GM13977 (cell line): ENCODE measurements around the gene GAB1.

Experiments
- DNase-seq: peaks from one replicate; pipeline ENCODE4 v3.0.0; 2012; ENCODE audit warnings: low spot score
- CTCF ChIP-seq: IDR thresholded peaks from 2 replicates; pipeline ENCODE4 v1.5.1; 2012; ENCODE audit warnings: mild to moderate bottlenecking, control low read depth; ENCODE audit not compliant: insufficient read depth; ENCODE audit errors: extremely low read depth, missing control alignments
- in situ Hi-C: fragments of 300-500 bp; cut with MboI; formaldehyde crosslinking; loops from one replicate; pipeline ENCODE4 v1.12.0; 2022; ENCODE audit warnings: low sequenced_read_pairs, low pct_unique_long_range_greater_than_20kb, mixed read lengths, inconsistent platforms; ENCODE audit not compliant: unreplicated experiment

GAB1 gene

GRCh38 chr4:143369552-143369951, 32.9 kb downstream of the GAB1 start:
- TF ChIP-seq CTCF: no peak
- no peak for DNase-seq
- in situ Hi-C loops: no loop called here

- in situ Hi-C loops: no loop called here
- no peak for DNase-seq
- no peak for TF ChIP-seq CTCF
These were observed 35.6 kb downstream of the GAB1 start for GRCh38 chr4:143372093-143372915.

- DNase-seq: no peak
- in situ Hi-C loops: no loop called here
- no peak for TF ChIP-seq CTCF
These were observed 37.6 kb downstream of the GAB1 start for GRCh38 chr4:143374255-143374654.

- DNase-seq: no peak
- in situ Hi-C loops: no loop called here
- no peak for TF ChIP-seq CTCF
These were observed 38.1 kb downstream of the GAB1 start for GRCh38 chr4:143374771-143375170.

GRCh38 chr4:143375326-143376073, 38.8 kb downstream of the GAB1 start:
- no peak for DNase-seq
- in situ Hi-C loops: no loop called here

More at GRCh38 chr4:143375326-143376073, 38.8 kb downstream of the GAB1 start:
- TF ChIP-seq CTCF: peak; percentile 71
